HG03280 (cell line): ENCODE results near the gene CAMSAP1.

Experiments used
- ATAC-seq: cut with Tn5 transposase; IDR thresholded peaks from one replicate; pipeline ENCODE4 v1.9.1; 2021; ENCODE audit warnings: mild to moderate bottlenecking, moderate library complexity; ENCODE audit not compliant: unreplicated experiment

The CAMSAP1 gene

DNA sequence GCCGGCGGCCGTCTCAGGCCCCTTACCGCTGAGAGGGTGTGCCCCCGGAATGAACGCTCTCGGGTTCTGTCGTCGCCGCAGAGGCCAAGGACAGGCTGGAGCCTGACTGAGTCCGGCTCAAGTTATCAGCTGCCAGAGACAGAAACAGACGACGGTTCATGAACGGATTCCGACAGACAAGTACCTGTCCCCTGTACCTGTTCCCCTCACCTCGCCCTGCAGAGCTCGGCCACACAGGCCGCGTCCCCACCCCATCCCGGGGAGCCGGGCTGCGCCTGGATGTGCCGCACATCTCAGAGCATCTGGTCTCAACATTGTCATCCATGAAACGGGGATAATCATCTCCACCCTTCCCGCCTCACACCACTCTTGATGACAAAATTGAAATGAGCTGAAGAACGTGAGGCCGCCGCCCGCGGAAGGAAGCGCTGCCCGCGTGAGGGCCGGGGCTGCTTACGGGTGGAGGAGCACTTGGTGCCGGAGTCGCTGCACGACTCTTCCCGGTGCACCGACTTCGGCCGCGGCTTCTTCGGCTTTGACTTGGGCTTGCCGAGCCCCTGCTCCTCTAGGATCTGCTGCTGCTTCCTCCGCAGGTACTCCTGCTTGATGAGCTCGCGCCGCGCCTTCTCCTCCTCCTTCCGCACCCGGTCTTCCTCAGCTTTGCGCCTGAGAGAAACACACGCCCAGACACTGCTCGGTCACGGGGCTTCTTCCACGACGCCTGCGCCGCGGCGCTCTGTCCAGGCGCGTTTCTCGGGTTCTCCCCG, 89.2 kb downstream of the CAMSAP1 start:
- no peak for ATAC-seq

- ATAC-seq, result no peak
These were observed 90.7 kb downstream of the CAMSAP1 start for GRCh38 chr9:135816651-135816970.

- ATAC-seq, result no peak
These were observed 91.3 kb downstream of the CAMSAP1 start for GRCh38 chr9:135815830-135816650.

DNA sequence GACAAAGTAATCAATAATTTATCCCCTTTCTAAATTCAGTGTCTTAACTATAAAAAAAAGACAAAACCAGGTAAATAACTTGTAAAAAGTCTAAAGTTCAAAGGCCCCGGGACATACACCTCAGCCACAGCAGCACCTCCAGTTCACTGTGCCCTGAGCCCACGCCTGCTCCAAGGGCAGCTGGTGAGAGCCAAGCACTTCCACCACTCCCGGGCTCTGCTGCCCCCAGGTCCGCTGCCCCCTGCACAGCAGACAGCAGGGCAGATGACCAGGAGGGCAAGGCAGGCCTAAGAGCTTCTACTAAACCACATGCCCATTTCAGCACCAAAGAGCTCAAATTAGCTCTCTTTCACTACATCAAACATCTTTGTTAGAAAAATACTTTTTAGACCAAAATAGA, 91.9 kb downstream of the CAMSAP1 start:
- no peak for ATAC-seq

DNA sequence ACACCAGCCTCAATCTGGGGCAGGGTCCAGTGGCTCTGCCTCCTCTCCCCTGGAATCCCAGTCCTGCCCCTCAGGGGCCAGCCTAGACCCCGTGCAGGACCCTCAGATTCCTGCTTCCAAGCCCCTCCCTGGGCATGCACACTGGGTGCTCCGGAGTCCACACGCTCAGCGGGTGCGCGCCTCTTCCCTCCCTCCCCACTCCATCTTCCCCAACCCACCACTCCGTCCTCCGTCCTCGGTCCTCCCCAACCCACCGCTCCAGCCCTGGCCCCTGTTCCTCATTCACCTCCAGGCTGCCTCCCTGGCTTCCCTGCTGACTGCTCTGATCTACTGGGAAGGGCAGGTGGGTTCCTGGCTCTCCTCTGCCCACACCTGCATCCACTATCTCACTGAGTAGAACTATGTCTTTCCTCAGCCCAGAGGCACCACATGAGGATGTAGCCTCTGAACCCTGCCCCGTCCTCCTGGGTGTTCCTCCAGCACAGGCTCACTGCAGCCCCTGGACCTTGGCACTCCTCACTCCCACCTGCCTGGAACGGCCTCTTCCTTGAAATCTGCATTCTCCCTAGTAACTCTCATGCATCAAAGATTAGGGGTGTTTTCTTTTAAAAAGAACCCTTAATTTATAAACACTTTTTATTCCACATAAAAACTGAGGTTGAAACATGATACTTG, 92.8 kb downstream of the CAMSAP1 start:
- ATAC-seq, result no peak

GRCh38 chr9:135813671-135814290, 93.6 kb downstream of the CAMSAP1 start:
- ATAC-seq, result no peak

- no peak for ATAC-seq
These were observed 94.4 kb downstream of the CAMSAP1 start for GRCh38 chr9:135812961-135813360.

DNA sequence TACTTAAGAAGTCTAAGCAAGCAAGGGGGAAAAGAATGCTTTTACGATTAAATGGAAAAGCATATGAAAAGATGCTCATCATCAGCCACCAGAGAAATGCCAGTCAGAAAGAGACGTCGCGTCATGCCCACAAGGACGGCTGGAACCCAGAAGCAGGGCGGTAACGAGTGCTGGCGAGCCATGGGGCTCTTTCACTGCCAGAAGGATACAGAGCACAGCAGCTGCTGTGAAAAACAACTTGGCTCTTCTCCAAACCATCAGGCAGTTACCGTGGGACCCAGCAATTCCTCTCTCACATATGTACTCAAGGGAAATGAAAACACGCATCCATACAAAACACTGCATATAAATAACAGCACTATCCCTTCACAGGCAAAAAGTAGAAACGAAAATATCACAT, 95.5 kb downstream of the CAMSAP1 start:
- ATAC-seq, result no peak

- no peak for ATAC-seq
These were observed 96.4 kb downstream of the CAMSAP1 start for GRCh38 chr9:135810806-135811575.

GRCh38 chr9:135809166-135809565, 98.2 kb downstream of the CAMSAP1 start:
- no peak for ATAC-seq

GRCh38 chr9:135805422-135806022, 101.8 kb downstream of the CAMSAP1 start:
- no peak for ATAC-seq

DNA sequence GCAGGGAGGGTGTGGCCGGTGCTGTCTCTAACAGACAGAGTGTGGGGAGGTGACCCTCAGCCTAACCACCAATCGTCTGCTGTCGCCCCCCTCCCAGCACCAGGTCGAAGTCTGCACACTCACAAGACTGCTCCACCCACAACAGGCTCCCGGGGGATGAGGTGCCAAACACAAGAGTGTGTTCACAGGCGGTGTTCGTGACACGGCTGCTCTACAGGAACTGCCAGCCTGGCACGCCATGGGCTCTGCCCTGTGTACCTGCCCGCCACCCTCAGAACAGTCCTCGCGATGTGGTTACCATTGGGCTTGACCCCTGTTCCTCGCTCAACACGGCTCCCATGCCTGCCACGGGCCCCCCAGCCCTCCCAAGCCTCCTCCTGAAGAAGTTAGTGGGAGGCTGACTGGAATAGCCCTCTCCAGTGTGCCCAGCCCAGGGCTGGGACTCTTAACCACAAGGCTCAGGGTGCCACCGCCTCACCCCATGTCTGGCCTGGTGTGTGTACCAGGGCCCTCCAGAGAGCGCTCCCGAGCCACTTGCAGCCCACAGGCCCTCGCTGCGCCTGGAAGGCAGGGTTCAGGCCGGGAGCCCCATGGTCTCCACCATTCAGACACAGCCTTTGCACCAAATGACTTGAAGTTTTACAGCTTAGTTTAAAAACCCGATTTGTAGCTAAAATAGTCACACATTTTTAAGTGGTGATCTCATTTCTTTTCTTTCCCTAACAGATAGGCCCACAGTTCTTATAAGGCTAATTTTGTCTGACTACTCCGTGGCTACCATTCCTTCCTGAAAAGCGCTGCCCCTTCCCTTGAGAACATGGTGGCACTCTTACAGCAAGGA, 102.5 kb downstream of the CAMSAP1 start:
- ATAC-seq, result no peak

GRCh38 chr9:135803441-135803840, 103.9 kb downstream of the CAMSAP1 start:
- ATAC-seq, result no peak

- no peak for ATAC-seq
These were observed 104.4 kb downstream of the CAMSAP1 start for GRCh38 chr9:135802876-135803419.

DNA sequence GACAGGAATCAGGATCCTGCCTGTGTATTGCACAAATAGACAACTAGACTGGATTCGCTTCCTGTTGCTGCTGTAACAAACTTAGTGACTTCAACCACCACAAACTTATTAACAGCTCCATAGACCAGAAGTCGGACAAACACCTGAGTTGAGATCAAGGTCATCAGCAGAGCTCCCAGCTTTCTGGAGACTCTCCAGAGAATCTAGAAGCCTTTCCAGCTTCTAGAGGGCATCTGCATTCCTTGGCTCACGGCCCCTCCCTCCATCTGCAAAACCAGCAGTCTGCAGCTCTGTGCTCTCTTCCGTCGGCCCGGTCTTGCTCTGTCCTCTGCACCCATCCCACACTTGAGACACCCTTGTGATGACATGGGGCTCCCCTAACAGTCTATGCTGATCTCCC, 106.3 kb downstream of the CAMSAP1 start:
- ATAC-seq, result no peak

DNA sequence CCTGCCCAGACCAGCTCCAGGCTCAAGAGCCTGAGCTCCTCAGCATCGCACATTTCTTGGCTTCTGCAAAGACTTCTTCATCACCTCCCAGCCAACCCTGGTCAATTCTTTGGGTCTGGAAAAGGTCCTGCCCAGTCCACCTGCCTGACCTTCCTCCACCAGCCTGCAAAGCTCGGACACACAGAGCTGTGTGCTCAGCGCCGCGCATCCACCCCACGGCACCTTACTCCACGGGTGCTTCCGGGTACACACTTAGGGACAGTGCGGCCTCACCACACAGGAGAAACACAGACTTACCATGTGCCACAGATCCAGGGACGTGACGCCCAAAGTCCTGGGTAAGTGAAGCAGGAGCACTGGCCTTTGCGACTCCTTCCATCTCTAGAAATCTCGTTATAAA, 108.1 kb downstream of the CAMSAP1 start:
- no peak for ATAC-seq

- no peak for ATAC-seq
These were observed 109.1 kb downstream of the CAMSAP1 start for GRCh38 chr9:135798263-135798585.

DNA sequence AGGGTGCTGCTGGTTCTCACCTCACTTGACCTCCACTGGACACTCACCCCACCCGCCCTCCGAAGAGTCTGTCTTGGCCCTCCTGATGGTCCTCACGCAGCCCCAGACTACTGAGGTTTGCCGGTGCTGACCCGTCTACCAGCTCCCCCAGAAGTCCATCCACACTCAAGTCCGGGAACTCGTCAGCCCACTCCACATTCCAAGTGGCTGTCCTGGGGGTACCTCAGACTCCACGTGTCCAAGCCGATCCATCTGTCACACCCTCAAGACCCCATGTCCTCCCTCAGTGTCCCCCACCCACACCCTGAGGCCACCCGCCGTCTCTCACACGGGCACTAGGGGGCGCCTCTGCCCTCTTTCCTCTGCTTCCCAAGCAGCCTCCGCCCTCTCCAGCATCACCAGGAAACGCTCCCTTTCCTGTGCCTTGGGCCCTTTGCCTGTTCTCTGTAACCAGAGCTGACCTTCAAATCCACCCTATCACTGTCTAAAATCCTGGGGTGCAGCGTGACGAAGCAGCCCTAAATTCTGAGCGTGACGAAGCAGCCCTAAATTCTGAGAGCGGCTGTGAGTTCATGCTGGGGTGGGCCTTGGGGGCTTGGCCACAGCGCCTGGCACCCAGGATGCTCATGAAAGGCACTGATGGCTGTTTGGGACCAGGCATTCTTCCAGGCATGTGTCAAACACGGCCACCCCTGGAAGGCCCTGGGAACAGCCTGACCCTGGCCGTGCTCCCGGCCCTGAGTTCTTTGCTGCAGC, 109.7 kb downstream of the CAMSAP1 start:
- no peak for ATAC-seq
